BLaER1 treated with 17β-estradiol and CSF1 and Interleukin-3, amounts not matched to agents 10 nM and 100 nM (cell line): ENCODE measurements around the gene TMEM129.
"Not testable (repeated sequence)": the region's sequence is repeated elsewhere in the genome, so short reads cannot be mapped to it uniquely, and the experiment has no call there.

ENCODE experiments used
- H3K27ac ChIP-seq, 11 experiments: shearing (Covaris generic); formaldehyde crosslinking; 2 replicates each; pipeline ENCODE4 v1.8.1; 2022
- H3K27me3 ChIP-seq, 11 experiments: shearing (Covaris generic); formaldehyde crosslinking; 2 replicates each; pipeline ENCODE4 v1.8.1; 2022
- H3K36me3 ChIP-seq, 11 experiments: shearing (Covaris generic); formaldehyde crosslinking; 2 replicates each; pipeline ENCODE4 v1.8.1; 2022
- H3K4me1 ChIP-seq, 10 experiments: shearing (Covaris generic); formaldehyde crosslinking; 2 replicates each; pipeline ENCODE4 v1.8.1; 2022
- H3K4me2 ChIP-seq, 11 experiments: shearing (Covaris generic); formaldehyde crosslinking; 2 replicates each; pipeline ENCODE4 v1.8.1; 2022
- H3K4me3 ChIP-seq, 10 experiments: shearing (Covaris generic); formaldehyde crosslinking; 2 replicates each; pipeline ENCODE4 v1.8.1; 2022
- H3K9ac ChIP-seq, 11 experiments: shearing (Covaris generic); formaldehyde crosslinking; 2 replicates each; pipeline ENCODE4 v1.8.1; 2022
- H3K9me3 ChIP-seq, 11 experiments: shearing (Covaris generic); formaldehyde crosslinking; replicated peaks in 1 of 11; 2 replicates each; pipeline ENCODE4 v1.8.1; 2022
- H4K20me1 ChIP-seq, 11 experiments: shearing (Covaris generic); formaldehyde crosslinking; 2 replicates each; pipeline ENCODE4 v1.8.1; 2022
- Cebpa-rat ChIP-seq, 11 experiments: shearing (Covaris generic); IDR thresholded peaks; 2 replicates each; pipeline ENCODE4 v1.8.1; 2022

Gene TMEM129

DNA sequence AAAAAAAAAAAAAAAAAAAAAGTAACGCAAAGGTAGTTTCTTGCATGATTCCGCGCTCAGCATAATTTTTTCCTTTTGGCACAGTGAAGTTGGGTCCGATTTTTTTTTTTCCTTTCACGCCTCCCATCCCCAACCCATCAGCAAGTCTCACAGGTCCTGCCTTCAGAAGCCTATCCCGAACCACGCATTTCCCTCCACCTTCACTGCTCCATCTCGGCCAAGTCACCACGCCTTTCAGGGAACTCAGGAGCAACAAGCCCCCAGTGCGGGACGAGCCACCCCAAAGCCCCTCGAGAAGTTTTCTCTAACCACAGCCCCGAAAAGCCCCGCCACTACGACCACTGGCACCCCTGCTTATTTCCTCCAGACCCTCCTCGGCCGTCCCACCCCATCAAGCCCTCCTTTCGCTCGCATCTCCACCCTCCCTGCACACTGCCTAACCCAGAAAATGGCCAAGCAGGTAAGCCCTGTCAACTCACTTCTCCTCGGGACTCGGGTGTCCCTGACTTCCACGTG, 10.0 kb downstream of the TMEM129 start:
- Histone ChIP-seq H3K4me3 (peak overlapping the region; percentile 72 to 99 (median 94)), H3K9me3 (no peaks in the 10 kb centered on the region), H3K4me2 (peak overlapping the region; percentile 83 to 100 (median 98)), H4K20me1 (peaks cover 52 to 89% (median 71%) of the 10 kb centered on the region in 11 experiments; a peak in 21 of 22 replicates), H3K9ac (peak overlapping the region; percentile 96 to 100 (median 99)), H3K27me3 (no peaks in the 10 kb centered on the region), H3K27ac (peak overlapping the region; percentile 98 to 100 (median 100); a peak in 21 of 22 replicates), H3K36me3 (peaks cover 19 to 52% (median 41%) of the 10 kb centered on the region in 11 experiments), H3K4me1 (peaks cover 59 to 70% (median 64%) of the 10 kb centered on the region in 10 experiments)
- TF ChIP-seq Cebpa-rat (IDR thresholded peaks at IDR 0.05), result no peak

DNA sequence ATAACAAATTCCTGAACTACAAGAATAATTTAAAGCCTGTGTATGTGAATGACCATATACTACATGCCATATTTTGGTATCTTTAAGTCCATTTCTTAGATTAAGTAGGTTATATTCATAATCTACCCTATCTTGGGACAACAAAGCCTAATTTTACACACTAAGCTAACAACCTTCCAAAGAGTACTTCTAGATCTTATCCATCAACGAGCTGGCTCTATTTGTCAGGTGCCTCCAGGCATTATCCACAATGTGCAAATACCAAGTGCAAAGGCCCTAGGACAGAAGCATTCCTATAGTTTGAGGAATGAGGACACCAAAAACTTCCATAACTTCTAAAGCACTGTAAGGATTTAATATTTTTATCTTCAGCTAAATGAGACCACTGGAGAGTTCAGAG, 12.5 kb downstream of the TMEM129 start:
- peak overlapping the region in 6 of 11 experiments; percentile 20 to 99 (median 46); a peak in 5 of 22 replicates for H3K9ac ChIP-seq
- H4K20me1 ChIP-seq, result peaks cover 71 to 91% (median 82%) of the 10 kb centered on the region in 11 experiments; a peak in 21 of 22 replicates
- peaks cover 44 to 73% (median 66%) of the 10 kb centered on the region in 11 experiments for H3K36me3 ChIP-seq
- no peaks in the 10 kb centered on the region for H3K27me3 ChIP-seq
- no peak overlapping the region for H3K27ac ChIP-seq
- TF ChIP-seq Cebpa-rat (IDR thresholded peaks at IDR 0.05), result no peak
- H3K9me3 ChIP-seq, result no peaks in the 10 kb centered on the region
- H3K4me2 ChIP-seq, result peak overlapping the region; percentile 24 to 100 (median 98); a peak in 21 of 22 replicates
- peaks cover 35 to 62% (median 44%) of the 10 kb centered on the region in 10 experiments for H3K4me1 ChIP-seq
- H3K4me3 ChIP-seq, result no peak overlapping the region

DNA sequence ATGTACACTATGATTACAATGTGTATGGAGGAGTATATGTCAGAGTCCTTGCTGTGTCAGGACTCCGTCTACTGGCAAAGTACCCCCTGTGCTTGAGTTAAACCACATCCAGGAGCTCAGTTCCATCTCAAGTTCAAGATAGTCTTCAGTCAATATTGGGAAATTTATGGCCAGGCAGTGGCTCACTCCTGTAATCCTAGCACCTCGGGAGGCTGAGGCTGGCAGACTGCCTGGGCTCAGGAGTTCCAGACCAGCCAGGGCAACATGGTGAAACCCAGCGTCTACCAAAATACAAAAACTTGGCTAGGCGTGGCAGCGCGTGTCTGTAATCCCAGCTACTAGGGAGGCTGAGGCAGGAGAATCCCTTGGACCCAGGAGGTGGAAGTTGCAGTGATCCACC, 14.8 kb downstream of the TMEM129 start:
- Histone ChIP-seq H3K36me3 (peaks cover 64 to 95% (median 88%) of the 10 kb centered on the region in 11 experiments), H4K20me1 (peaks cover 92 to 100% (median 98%) of the 10 kb centered on the region in 11 experiments; a peak in 21 of 22 replicates), H3K27ac (no peak overlapping the region), H3K27me3 (no peaks in the 10 kb centered on the region), H3K9me3 (no peaks in the 10 kb centered on the region), H3K4me1 (peaks cover 30 to 58% (median 51%) of the 10 kb centered on the region in 10 experiments), H3K9ac (no peak overlapping the region), H3K4me2 (no peak overlapping the region), H3K4me3 (no peak overlapping the region)
- no peak for TF ChIP-seq Cebpa-rat (IDR thresholded peaks at IDR 0.05)

DNA sequence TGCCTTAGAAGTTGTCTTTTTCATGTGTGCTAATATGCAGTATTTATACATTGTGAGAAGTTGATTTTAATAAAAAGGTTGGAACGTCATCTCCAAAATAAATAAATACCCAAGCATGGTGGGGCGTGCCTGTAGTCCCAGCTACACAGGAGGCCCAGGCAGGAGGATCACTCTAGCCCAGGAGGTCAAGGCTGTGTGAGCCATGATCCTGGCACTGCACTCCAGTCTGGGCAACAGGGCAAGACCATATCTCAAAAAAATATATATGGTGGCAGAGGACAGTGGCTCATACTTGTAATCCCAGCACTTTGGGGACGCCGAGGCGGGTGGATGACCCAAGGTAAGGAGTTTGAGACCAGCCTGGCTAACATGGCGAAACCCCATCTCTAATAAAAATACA, 15.4 kb downstream of the TMEM129 start:
- Histone ChIP-seq H3K4me3 (no peak overlapping the region), H3K4me2 (no peak overlapping the region), H3K27me3 (no peaks in the 10 kb centered on the region), H3K4me1 (peaks cover 26 to 55% (median 47%) of the 10 kb centered on the region in 10 experiments), H3K9me3 (no peaks in the 10 kb centered on the region), H3K36me3 (peaks cover 70 to 100% (median 94%) of the 10 kb centered on the region in 11 experiments), H3K9ac (peak overlapping the region in 1 of 11 experiments; percentile 24; a peak in 1 of 22 replicates), H3K27ac (no peak overlapping the region), H4K20me1 (peaks cover 92 to 100% (median 98%) of the 10 kb centered on the region in 11 experiments; a peak in 21 of 22 replicates)
- no peak for TF ChIP-seq Cebpa-rat (IDR thresholded peaks at IDR 0.05)

DNA sequence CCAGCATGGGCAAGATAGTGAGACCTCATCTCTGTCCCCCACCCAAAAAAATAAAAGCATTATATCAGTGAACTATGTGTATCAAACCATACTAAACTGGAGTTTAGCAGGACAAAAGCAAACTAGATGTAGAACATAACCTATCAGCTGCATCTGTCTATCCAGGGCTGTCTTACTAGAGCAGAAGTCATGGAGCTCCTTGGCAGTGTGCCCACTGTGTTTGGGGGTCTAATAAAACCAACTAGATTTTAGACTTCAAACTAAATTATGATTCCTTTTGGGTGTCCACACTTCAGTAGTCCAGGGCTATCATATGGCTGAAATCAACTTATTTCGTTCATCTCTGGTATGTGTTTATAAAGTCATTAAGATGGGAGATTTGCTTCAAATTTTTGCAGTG, 17.3 kb downstream of the TMEM129 start:
- H4K20me1 ChIP-seq, result peaks cover 85 to 100% (median 98%) of the 10 kb centered on the region in 11 experiments; a peak in 21 of 22 replicates

DNA sequence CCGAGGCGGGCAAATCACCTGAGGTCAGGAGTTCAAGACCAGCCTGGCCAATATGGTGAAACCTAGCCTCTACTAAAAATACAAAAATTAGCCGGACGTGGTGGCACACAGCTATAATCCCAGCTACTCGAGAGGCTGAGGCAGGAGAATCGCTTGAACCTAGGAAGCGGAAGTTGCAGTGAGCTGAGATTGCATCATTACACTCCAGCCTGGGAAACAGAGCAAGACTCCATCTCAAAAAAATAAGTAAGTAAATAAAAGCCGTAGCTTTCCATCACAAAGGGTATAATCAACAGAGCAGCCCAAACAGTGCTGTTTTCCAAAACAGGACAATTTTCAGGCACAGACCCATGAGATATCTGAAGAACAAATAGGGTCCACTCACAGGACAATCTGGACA, 19.5 kb downstream of the TMEM129 start:
- not testable (repeated sequence) for H3K4me2 ChIP-seq, H3K9me3 ChIP-seq, H3K4me3 ChIP-seq, H3K9ac ChIP-seq, H3K27ac ChIP-seq, H3K27me3 ChIP-seq
- Histone ChIP-seq H3K4me1 (peaks cover 0 to 24% (median 17%) of the 10 kb centered on the region in 10 experiments; a peak in 8 of 20 replicates), H3K36me3 (peaks cover 97 to 100% (median 100%) of the 10 kb centered on the region in 11 experiments), H4K20me1 (peaks cover 67 to 100% (median 97%) of the 10 kb centered on the region in 11 experiments; a peak in 21 of 22 replicates)
- 0 out of 22 replicates have a peak, but pooled peaks of 1 of the 11 experiments have one; percentile 17 for TF ChIP-seq Cebpa-rat (IDR thresholded peaks at IDR 0.05)

More for the DNA sequence above, 17.3 kb downstream of the TMEM129 start:
- H3K27me3 ChIP-seq, result no peaks in the 10 kb centered on the region
- H3K27ac ChIP-seq, result no peak overlapping the region
- TF ChIP-seq Cebpa-rat (IDR thresholded peaks at IDR 0.05), result no peak
- no peak overlapping the region for H3K4me3 ChIP-seq
- H3K4me1 ChIP-seq, result peaks cover 7 to 36% (median 29%) of the 10 kb centered on the region in 10 experiments; a peak in 19 of 20 replicates
- no peak overlapping the region for H3K4me2 ChIP-seq
- peaks cover 78 to 100% (median 95%) of the 10 kb centered on the region in 11 experiments for H3K36me3 ChIP-seq
- H3K9me3 ChIP-seq, result no peaks in the 10 kb centered on the region
- no peak overlapping the region for H3K9ac ChIP-seq

DNA sequence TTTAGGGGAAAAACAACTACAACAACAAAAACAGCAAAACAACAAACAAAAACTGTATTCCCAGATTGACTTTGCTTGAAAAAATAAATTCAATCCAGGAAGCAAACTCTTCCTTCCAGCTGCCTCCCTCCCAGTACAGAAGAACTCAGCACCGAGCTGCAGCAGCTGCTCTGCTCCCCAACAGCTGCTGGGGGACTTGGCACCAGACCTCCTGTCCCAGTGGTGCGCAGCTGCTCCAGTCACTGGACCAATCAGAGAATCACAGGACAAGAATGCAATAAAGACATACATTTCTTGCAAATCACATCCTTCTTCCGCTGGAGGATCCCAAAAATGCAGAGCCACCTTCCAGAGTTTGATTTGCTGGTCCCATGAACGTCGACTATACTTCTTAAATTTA, 25.2 kb downstream of the TMEM129 start:
- Histone ChIP-seq H3K27me3 (no peaks in the 10 kb centered on the region), H3K4me3 (no peak overlapping the region), H3K9me3 (no peaks in the 10 kb centered on the region), H3K4me1 (peaks cover 0 to 8% (median 0%) of the 10 kb centered on the region in 10 experiments; a peak in 3 of 20 replicates), H4K20me1 (peaks cover 11 to 99% (median 86%) of the 10 kb centered on the region in 11 experiments; a peak in 20 of 22 replicates), H3K27ac (no peak overlapping the region), H3K36me3 (peaks cover 98 to 100% (median 100%) of the 10 kb centered on the region in 11 experiments), H3K9ac (peak overlapping the region in 5 of 11 experiments; percentile 19 to 32 (median 25); a peak in 4 of 22 replicates), H3K4me2 (no peak overlapping the region)
- TF ChIP-seq Cebpa-rat (IDR thresholded peaks at IDR 0.05), result no peak

DNA sequence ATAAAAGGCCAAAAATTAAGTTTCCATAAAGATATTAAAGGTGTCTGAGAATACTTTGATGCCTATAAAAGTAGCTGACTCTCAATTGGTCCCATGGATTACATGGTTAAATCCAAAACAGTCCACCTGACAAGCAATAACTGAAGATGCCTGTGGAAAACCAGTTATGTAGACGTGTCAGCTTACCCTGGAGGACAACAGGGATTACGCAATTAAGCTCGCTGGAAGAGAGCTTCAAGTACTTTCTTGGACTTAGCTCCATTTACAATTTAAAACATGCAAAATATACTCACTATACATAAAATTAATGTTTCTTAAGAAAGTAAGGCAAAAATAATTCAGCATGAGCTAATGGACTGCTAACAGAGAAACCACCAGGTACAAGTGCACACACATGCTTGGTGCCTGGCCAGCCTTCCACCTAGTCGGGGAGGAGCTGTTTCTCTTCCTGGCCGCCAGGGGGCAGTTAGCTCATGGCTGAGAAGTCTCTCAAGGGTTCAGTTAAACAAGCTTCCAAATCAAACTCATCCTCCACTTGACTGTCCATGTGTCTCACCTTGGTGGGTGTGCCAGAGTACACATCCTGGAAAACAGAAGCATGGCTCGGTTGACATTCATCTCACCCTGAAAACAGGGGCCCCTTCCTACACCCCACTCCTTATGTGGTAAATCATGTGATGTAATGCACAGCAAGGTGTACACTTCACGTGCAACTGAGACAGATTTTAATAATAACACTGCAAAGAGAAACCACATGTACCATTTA, 27.8 kb downstream of the TMEM129 start:
- Histone ChIP-seq H3K4me2 (no peak overlapping the region), H3K27ac (no peak overlapping the region), H3K4me3 (no peak overlapping the region), H3K36me3 (peaks cover 82 to 98% (median 89%) of the 10 kb centered on the region in 11 experiments), H3K9me3 (no peaks in the 10 kb centered on the region), H3K9ac (no peak overlapping the region), H4K20me1 (peaks cover 0 to 78% (median 60%) of the 10 kb centered on the region in 11 experiments; a peak in 19 of 22 replicates), H3K4me1 (peaks cover 0 to 8% (median 0%) of the 10 kb centered on the region in 10 experiments; a peak in 3 of 20 replicates), H3K27me3 (no peaks in the 10 kb centered on the region)
- TF ChIP-seq Cebpa-rat (IDR thresholded peaks at IDR 0.05), result peak in 9 of 11 experiments; percentile 19 to 94 (median 75); a peak in 16 of 22 replicates
